ENCODE data around the gene DOCK3. TPM values are rescaled to one million over a fixed set of nuclear protein-coding genes. Genes with fewer than 3 reads are reported as not detected.

The DOCK3 gene
- polyA plus RNA-seq, 1 donor from 2014 or later = 15.6 TPM

DNA sequence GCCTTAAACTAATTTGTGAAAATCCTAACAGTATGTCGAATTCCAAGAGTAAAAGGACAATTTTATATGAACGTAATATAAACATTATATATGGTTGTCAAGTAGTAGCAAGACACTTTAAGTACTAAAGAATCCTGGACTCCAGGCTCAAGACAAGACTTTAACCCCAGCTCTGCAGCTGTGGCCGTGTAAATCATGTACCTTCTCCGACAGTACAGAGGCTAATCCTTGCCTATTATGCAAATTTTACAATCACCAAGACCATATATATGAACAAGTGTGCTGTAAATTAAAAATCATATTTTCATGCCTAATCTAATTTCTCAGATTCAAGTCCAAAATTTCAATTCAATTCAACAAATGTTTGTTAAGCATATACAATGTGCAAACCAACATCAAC, 752.2 kb downstream of the DOCK3 start:
- no peak overlapping the region for H3K4me2 ChIP-seq (ENCODE audit: low read length)
- no peak overlapping the region for H2AFZ ChIP-seq (ENCODE audit: low read depth, low read length)
- no peaks in the 10 kb centered on the region for H3K36me3 ChIP-seq (ENCODE audit: insufficient read depth, low read length)
- TF ChIP-seq SMC3 (conservative IDR thresholded peaks at IDR 0.05; ENCODE audit: poor library complexity) (no peak), EP300 (conservative IDR thresholded peaks at IDR 0.05; ENCODE audit: poor library complexity, severe bottlenecking) (no peak), RAD21 (conservative IDR thresholded peaks at IDR 0.05) (no peak), MXI1 (conservative IDR thresholded peaks at IDR 0.05; ENCODE audit: poor library complexity, severe bottlenecking) (no peak), EZH2 (IDR thresholded peaks at IDR 0.05; ENCODE audit: borderline replicate concordance, insufficient read depth, low read length, poor library complexity, severe bottlenecking) (no peak), POLR2AphosphoS5 (IDR thresholded peaks at IDR 0.05) (no peak), TAF1 (IDR thresholded peaks at IDR 0.05; ENCODE audit: low read depth) (no peak)
- TF ChIP-seq, protein P1, sequence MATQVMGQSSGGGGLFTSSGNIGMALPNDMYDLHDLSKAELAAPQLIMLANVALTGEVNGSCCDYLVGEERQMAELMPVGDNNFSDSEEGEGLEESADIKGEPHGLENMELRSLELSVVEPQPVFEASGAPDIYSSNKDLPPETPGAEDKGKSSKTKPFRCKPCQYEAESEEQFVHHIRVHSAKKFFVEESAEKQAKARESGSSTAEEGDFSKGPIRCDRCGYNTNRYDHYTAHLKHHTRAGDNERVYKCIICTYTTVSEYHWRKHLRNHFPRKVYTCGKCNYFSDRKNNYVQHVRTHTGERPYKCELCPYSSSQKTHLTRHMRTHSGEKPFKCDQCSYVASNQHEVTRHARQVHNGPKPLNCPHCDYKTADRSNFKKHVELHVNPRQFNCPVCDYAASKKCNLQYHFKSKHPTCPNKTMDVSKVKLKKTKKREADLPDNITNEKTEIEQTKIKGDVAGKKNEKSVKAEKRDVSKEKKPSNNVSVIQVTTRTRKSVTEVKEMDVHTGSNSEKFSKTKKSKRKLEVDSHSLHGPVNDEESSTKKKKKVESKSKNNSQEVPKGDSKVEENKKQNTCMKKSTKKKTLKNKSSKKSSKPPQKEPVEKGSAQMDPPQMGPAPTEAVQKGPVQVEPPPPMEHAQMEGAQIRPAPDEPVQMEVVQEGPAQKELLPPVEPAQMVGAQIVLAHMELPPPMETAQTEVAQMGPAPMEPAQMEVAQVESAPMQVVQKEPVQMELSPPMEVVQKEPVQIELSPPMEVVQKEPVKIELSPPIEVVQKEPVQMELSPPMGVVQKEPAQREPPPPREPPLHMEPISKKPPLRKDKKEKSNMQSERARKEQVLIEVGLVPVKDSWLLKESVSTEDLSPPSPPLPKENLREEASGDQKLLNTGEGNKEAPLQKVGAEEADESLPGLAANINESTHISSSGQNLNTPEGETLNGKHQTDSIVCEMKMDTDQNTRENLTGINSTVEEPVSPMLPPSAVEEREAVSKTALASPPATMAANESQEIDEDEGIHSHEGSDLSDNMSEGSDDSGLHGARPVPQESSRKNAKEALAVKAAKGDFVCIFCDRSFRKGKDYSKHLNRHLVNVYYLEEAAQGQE (IDR thresholded peaks at IDR 0.05; ENCODE audit: borderline replicate concordance) = no peak
- TF ChIP-seq, protein P2, sequence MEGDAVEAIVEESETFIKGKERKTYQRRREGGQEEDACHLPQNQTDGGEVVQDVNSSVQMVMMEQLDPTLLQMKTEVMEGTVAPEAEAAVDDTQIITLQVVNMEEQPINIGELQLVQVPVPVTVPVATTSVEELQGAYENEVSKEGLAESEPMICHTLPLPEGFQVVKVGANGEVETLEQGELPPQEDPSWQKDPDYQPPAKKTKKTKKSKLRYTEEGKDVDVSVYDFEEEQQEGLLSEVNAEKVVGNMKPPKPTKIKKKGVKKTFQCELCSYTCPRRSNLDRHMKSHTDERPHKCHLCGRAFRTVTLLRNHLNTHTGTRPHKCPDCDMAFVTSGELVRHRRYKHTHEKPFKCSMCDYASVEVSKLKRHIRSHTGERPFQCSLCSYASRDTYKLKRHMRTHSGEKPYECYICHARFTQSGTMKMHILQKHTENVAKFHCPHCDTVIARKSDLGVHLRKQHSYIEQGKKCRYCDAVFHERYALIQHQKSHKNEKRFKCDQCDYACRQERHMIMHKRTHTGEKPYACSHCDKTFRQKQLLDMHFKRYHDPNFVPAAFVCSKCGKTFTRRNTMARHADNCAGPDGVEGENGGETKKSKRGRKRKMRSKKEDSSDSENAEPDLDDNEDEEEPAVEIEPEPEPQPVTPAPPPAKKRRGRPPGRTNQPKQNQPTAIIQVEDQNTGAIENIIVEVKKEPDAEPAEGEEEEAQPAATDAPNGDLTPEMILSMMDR (IDR thresholded peaks at IDR 0.05; ENCODE audit: poor library complexity, severe bottlenecking) = no peak
- H3K9ac ChIP-seq (ENCODE audit: low read length) = no peak overlapping the region
- H3K9me3 ChIP-seq (ENCODE audit: low read length) = no peaks in the 10 kb centered on the region
- H3F3A ChIP-seq (ENCODE audit: insufficient read depth, low read length, poor library complexity, severe bottlenecking) = no peaks in the 10 kb centered on the region
- no peaks in the 10 kb centered on the region for H3K79me2 ChIP-seq (replicated peaks; ENCODE audit: insufficient read depth, low read length)
- H3K9me2 ChIP-seq (ENCODE audit: insufficient read depth, low read length) = no peaks in the 10 kb centered on the region
- H3K4me3 ChIP-seq (ENCODE audit: low read length) = no peak overlapping the region
- no peaks in the 10 kb centered on the region for H4K20me1 ChIP-seq (ENCODE audit: insufficient read depth)
- no peaks in the 10 kb centered on the region for H3K27me3 ChIP-seq (ENCODE audit: insufficient read depth, low read depth, low read length)
- H3K27ac ChIP-seq (ENCODE audit: low read length) = no peak overlapping the region

DNA sequence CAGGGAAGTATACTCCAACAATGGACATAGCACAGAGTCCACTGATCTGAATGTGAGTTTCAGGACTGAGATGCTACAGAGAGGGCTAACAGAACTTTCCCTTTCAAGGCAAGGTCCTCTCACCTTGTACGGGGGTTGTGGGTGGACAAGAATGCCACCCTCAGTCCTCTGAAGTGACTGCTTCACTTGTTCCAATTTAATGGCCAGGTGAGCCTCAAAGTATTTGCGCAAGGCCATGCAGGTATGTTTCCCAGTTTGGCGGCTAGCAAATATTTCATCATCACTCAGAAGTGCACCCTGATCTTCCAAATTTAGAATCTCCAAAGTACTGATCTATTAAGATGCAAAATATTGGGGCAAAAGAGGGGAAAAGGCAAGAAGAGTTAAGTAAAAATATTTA, 754.4 kb downstream of the DOCK3 start:
- Histone ChIP-seq H3K9me2 (ENCODE audit: insufficient read depth, low read length) (no peaks in the 10 kb centered on the region), H3K36me3 (ENCODE audit: insufficient read depth, low read length) (no peaks in the 10 kb centered on the region), H4K20me1 (ENCODE audit: insufficient read depth) (no peaks in the 10 kb centered on the region), H3K27ac (ENCODE audit: low read length) (no peak overlapping the region), H3K27me3 (ENCODE audit: insufficient read depth, low read depth, low read length) (no peaks in the 10 kb centered on the region), H3F3A (ENCODE audit: insufficient read depth, low read length, poor library complexity, severe bottlenecking) (no peaks in the 10 kb centered on the region), H2AFZ (ENCODE audit: low read depth, low read length) (no peak overlapping the region), H3K4me3 (ENCODE audit: low read length) (no peak overlapping the region), H3K9ac (ENCODE audit: low read length) (no peak overlapping the region), H3K79me2 (replicated peaks; ENCODE audit: insufficient read depth, low read length) (no peaks in the 10 kb centered on the region), H3K4me2 (ENCODE audit: low read length) (no peak overlapping the region), H3K9me3 (ENCODE audit: low read length) (no peaks in the 10 kb centered on the region)
- TF ChIP-seq SMC3 (conservative IDR thresholded peaks at IDR 0.05; ENCODE audit: poor library complexity) (no peak), MXI1 (conservative IDR thresholded peaks at IDR 0.05; ENCODE audit: poor library complexity, severe bottlenecking) (no peak), EZH2 (IDR thresholded peaks at IDR 0.05; ENCODE audit: borderline replicate concordance, insufficient read depth, low read length, poor library complexity, severe bottlenecking) (no peak), TAF1 (IDR thresholded peaks at IDR 0.05; ENCODE audit: low read depth) (no peak), RAD21 (conservative IDR thresholded peaks at IDR 0.05) (no peak), EP300 (conservative IDR thresholded peaks at IDR 0.05; ENCODE audit: poor library complexity, severe bottlenecking) (no peak), POLR2AphosphoS5 (IDR thresholded peaks at IDR 0.05) (no peak)
- TF ChIP-seq, protein P2 (IDR thresholded peaks at IDR 0.05; ENCODE audit: poor library complexity, severe bottlenecking) = no peak
- TF ChIP-seq, protein P1 (IDR thresholded peaks at IDR 0.05; ENCODE audit: borderline replicate concordance) = no peak

Data from neural cell (in vitro differentiated cells).